RWPE2 (cell line): ENCODE results near the gene NOC4L.

Source experiments
- ATAC-seq: fragments of 200-7000 bp; cut with Tn5 transposase; 3 replicates; pipeline ENCODE4 v1.9.1; 2021; ENCODE audit warnings: low read depth
- DNase-seq: peaks from one replicate; pipeline ENCODE4 v3.0.0-alpha.2; 2020; ENCODE audit warnings: low spot score
- H3K27ac ChIP-seq: fragments of 450-650 bp; 2 replicates; pipeline ENCODE4 v1.5.1; 2017; ENCODE audit warnings: mild to moderate bottlenecking; ENCODE audit not compliant: poor library complexity, severe bottlenecking
- H3K27me3 ChIP-seq: fragments of 250-450 bp; sonication (Bioruptor Pico); 2 replicates; pipeline ENCODE4 v1.5.1; 2021; ENCODE audit warnings: mild to moderate bottlenecking, moderate library complexity; ENCODE audit not compliant: insufficient read depth, poor library complexity, severe bottlenecking
- H3K36me3 ChIP-seq: fragments of 250-450 bp; sonication (Bioruptor Pico); 2 replicates; pipeline ENCODE4 v1.5.1; 2020; ENCODE audit warnings: low read depth, mild to moderate bottlenecking, moderate library complexity
- H3K4me1 ChIP-seq: fragments of 250-450 bp; sonication (Bioruptor Pico); 2 replicates; pipeline ENCODE4 v1.5.1; 2021; ENCODE audit warnings: mild to moderate bottlenecking, moderate library complexity; ENCODE audit not compliant: insufficient read depth, poor library complexity, severe bottlenecking
- H3K4me3 ChIP-seq: fragments of 250-450 bp; sonication (Bioruptor Pico); 2 replicates; pipeline ENCODE4 v1.5.1; 2021; ENCODE audit warnings: mild to moderate bottlenecking, moderate library complexity; ENCODE audit not compliant: severe bottlenecking
- H3K9me3 ChIP-seq: fragments of 250-450 bp; sonication (Bioruptor Pico); 2 replicates; pipeline ENCODE4 v1.5.1; 2021; ENCODE audit warnings: mild to moderate bottlenecking, moderate library complexity; ENCODE audit not compliant: severe bottlenecking
- CTCF ChIP-seq: fragments of 450-650 bp; IDR thresholded peaks from one replicate; pipeline ENCODE4 v1.5.1; 2017; ENCODE audit warnings: mild to moderate bottlenecking, moderate library complexity; ENCODE audit not compliant: poor library complexity, severe bottlenecking

NOC4L gene

GRCh38 chr12:132201391-132202120, 57.3 kb downstream of the NOC4L start:
- Histone ChIP-seq H3K9me3 (no peaks in the 10 kb centered on the region), H3K36me3 (no peaks in the 10 kb centered on the region), H3K4me1 (no peaks in the 10 kb centered on the region), H3K27ac (no peak overlapping the region), H3K27me3 (peaks cover 44% of the 10 kb centered on the region), H3K4me3 (no peak overlapping the region)
- ATAC-seq (no peak), DNase-seq (no peak)
- TF ChIP-seq CTCF: no peak
